ENCODE measurements around the gene RIMBP2.

Gene RIMBP2

DNA sequence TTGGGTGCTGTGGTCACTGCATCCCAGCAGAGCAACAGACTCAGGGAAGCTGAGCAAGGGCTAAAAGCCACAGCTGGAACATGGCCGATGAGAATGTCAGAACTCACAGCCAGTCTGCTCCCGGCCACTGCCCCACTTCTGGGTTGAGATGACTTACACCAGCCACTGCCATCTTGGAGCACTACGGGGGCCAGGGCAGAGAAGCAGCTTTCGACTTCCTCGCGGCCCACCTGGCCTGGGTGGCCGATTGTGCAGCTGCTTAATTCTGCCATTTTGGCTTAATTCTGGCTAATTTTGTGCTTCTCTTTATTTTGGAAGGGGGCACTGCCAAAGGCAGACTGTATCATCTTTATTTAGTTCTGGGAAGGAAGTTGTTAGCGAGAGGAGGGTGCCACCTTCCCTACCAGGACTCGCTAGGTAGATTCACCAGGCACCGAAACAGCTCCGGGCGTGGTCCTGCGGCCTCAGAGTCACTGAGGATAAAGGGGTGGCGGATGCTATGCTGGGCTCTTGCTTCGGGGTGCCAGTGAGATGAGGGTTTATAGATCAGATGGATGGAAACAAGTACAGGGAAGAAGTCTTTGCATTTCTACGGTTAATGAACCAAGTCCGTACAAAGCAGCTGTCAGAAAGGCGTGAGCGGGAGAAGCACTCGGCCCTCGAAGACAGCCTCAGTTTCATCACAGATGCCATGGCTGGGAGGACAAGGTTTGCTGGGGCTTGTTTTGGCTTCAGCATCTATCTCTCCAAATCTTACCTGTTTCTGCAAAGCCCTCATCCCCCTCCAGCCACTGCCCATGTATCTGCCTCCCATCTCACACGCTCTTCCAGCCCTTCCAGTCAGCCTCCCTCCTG is 230.6 kb downstream of the RIMBP2 start:
- DNase-seq (ENCODE audit: low read depth in 2 of 2), result no peak

DNA sequence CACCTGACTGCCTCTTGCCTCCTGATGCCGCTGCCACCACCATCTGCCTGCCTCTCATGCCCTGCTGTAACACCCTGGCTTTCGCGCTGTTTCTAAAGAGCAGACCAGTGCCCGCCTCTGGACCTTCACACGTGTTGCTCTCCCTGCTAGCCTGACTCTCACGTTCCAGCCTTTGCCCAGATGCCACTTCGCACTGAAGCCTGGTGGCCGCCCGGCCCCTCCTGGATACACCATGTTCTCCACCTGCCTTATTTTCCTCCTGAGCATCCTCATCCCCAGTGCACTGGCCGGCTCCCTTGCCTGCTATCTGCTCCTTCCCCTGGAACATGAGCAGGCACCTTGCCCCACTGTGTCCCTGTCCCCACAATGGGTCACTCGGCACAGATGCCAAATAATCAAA is 231.9 kb downstream of the RIMBP2 start:
- DNase-seq (ENCODE audit: low read depth in 2 of 2), result no peak

DNA sequence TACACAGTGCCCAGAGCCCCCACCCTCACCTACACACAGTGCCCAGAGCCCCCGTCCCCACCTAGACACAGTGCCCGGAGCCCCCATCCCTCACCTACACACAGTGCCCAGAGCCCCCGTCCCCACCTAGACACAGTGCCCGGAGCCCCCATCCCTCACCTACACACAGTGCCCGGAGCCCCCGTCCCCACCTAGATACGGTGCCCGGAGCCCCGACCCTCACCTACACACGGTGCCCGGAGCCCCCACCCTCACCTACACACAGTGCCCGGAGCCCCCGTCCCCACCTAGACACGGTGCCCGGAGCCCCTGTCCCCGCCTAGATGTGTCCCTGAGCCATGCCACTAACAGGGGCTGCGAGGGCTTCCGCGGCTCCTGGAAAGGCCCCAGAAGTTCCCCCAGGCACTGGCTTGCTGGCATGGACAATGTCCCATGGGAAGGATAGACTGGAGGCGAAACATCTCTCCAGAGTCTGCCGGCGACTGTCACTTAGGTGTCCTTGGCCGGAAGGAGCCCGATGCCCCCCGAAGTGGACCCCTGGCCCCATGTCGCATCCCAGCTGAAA is 232.4 kb downstream of the RIMBP2 start:
- DNase-seq (ENCODE audit: low read depth in 2 of 2), result no peak

- DNase-seq (ENCODE audit: low read depth in 2 of 2), result no peak
Observed at GRCh38 chr12:130482448-130482847, 233.7 kb downstream of the RIMBP2 start.

GRCh38 chr12:130481392-130481879 is 234.7 kb downstream of the RIMBP2 start:
- no peak for DNase-seq (ENCODE audit: low read depth in 2 of 2)

DNA sequence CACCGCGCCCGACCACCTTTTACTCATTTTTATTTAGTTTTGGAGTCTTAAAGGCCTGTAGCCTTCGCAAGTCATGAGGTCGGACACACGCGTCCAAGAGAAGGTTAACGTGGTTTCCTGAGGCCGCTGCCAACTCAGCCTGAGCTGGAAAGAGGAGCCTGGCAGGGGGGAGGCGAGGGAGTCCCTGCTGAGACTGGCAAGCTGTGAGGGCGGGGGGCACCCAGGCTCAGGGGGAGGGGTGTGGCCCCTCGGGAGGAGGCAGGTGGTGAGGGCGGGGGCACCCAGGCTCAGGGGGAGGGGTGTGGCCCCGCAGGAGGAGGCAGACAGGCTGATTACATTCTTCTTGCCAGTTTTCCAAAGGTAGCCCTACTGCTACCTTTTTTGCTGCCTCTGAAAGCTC is 235.2 kb downstream of the RIMBP2 start:
- no peak for DNase-seq (ENCODE audit: low read depth in 2 of 2)

- DNase-seq (ENCODE audit: low read depth in 2 of 2), result no peak
Observed at GRCh38 chr12:130480231-130480630, 235.9 kb downstream of the RIMBP2 start.

GRCh38 chr12:130479401-130480125 is 236.5 kb downstream of the RIMBP2 start:
- DNase-seq (ENCODE audit: low read depth in 2 of 2), result no peak

DNA sequence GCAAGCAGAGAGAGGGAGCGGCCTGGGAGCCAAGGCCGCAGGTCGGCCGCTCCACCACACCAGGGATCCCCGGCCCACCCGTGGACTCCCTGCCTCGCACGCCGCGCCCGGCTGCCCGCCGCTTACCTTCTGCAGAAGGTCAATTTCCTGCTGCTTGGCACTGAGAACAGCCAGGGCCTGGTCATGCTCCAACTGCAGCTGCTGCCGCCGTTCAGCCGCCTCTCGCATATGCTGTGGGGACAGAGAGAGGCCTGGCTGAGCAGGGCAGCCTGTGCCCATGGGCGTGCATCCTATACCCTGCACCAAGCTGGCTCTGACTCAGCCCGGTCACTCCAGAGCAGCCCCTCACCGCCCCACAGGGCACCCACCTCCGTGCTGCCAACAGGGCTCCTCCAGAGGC is 237.3 kb downstream of the RIMBP2 start:
- DNase-seq (ENCODE audit: low read depth in 2 of 2), result no peak

DNA sequence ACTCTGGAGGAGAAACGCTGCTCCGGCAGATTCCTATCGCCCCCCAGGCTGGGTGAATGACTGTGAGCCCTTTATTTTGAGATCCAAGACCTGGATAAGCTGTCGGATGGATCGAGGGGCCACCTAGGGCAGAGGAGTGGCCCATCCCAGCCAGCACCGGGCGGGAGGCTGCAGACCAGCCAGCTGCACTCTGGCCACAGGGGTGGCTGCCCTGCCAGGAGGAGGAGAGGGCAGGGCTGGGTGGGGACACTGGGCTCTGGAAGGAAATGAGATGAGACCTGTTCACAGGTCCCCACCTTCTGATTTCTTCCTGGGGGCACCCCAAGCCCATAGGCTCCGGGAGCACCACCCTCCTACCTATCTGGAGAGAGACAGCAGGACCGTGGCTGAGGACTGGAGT is 238.4 kb downstream of the RIMBP2 start:
- no peak for DNase-seq (ENCODE audit: low read depth in 2 of 2)

- DNase-seq (ENCODE audit: low read depth in 2 of 2), result no peak
Observed at GRCh38 chr12:130477266-130477665, 238.8 kb downstream of the RIMBP2 start.

DNA sequence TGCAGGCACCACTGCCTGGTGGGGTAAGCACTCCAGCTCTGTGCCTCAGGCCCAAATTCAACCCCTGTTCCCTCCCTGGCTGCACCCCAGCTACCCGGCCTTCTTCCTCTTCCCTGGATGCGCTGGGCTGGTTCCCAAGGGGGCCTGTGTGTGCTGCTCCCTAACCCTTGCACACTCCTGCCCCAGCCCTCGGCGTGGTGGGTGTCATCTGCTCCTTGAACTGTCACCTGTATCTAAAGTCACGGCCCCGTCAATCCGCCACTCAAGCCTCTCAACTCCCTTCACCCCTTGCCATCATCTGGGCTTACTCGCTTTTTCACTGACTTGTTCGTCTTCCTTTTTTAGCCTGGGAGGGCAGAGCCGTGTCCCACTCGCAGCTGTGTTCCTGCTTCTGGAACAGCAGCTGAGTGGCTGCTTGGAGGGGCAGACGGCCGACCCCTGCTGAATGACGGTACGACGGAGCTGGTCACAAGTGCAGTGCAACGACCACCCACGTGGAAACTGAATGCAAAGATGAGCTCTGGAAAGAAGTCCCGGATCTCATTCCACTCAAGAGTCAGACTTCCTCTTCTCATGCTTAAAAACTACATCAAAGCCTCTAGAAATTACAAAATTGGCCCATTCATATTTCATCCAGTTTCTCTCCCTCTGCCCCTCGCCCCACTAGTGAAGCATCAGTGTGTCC is 239.5 kb downstream of the RIMBP2 start:
- DNase-seq (ENCODE audit: low read depth in 2 of 2), result no peak

DNA sequence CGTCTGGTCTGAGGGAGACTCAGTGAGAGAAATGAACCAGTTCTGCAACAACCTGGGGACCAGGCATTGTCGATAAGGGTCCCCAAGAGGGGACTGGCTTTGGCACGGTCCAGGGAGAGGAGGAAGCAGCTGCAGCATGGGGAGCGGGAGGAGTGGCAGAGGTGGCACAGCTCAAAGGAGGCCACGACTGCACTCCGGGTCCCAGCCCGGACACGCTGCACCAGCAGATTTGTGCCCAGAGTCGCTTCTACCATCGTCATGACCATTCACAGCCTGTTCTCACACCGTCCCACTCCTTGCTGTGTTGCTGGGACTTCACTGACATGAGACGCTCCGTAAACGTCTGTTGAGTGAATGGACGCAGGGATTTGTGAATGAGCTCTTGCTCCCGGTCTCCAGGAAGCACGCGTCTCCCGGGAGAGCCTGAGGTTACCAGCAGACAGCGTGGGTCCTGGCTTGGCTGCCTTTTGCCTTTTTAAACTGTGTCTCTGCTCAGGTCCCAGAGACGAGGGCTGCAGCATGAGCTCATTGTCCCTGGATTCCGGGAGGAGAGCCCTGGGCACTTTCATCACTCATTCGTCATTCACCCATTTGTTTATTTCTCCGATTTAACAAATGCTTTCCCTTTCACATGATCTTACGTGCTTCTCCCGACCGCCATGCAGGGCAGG is 241.4 kb downstream of the RIMBP2 start:
- no peak for DNase-seq (ENCODE audit: low read depth in 2 of 2)

- DNase-seq (ENCODE audit: low read depth in 2 of 2), result no peak
Observed at GRCh38 chr12:130473266-130473665, 242.8 kb downstream of the RIMBP2 start.

DNA sequence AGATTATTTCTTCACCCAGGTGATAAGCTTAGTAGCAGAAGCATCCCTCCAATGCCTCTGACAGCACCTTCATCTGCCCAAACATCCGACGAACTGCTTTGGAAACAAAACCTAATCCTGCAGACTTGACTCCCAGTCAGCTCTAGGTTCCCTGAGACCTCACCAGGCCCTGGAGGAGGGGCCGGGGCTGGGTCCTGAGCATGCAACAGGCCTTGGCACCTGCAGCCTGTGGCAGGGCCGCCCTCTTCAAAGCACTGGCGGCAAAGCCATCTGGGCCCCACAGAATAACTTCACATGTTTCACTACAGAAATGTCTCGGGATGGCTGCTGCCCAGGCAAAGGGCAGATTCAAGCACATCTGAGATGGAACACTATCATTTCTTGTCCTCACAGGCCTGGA is 245.1 kb downstream of the RIMBP2 start:
- no peak for DNase-seq (ENCODE audit: low read depth in 2 of 2)

DNA sequence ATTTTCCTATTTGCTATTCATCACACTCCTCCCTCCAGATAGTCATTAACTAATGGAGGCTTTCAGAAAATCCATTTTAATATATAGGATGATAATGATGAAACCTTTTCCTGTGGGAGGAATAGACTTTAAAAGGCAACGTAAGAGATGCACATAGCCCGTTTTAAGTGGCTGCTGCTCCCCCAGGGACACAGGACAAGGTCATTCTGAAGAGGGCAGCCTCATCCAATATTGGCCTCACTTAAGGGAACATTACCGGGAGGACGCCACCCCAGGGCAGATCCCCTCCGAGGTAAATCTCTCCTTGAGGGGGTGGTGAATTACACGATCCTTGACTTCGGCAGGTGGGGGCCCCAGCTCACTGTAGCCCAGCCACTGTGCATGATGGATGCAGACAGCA is 246.5 kb downstream of the RIMBP2 start:
- DNase-seq (ENCODE audit: low read depth in 2 of 2), result no peak

- no peak for DNase-seq (ENCODE audit: low read depth in 2 of 2)
Observed at GRCh38 chr12:130468700-130469245, 247.3 kb downstream of the RIMBP2 start.

- no peak for DNase-seq (ENCODE audit: low read depth in 2 of 2)
Observed at GRCh38 chr12:130468186-130468585, 247.9 kb downstream of the RIMBP2 start.

DNA sequence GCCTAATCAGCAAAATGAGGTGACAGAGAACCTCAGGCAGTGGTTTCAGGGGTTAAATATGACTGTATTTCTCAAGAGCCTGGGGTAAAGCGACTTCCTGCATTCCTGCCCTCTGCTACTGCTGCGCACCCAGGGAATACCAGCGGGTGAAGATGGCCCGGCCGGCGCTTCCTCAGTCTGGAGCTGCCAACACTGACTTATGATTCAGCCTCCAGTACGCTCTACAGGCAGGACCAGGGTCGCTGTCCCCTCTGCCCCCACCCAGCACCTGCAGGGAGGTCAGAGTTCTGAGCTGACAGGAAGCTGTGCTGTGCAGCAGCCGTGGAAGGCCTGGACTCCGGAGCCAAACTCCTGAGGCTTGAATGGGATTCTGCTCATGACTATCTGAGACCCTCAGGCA is 250.5 kb downstream of the RIMBP2 start:
- no peak for DNase-seq (ENCODE audit: low read depth in 2 of 2)

DNA sequence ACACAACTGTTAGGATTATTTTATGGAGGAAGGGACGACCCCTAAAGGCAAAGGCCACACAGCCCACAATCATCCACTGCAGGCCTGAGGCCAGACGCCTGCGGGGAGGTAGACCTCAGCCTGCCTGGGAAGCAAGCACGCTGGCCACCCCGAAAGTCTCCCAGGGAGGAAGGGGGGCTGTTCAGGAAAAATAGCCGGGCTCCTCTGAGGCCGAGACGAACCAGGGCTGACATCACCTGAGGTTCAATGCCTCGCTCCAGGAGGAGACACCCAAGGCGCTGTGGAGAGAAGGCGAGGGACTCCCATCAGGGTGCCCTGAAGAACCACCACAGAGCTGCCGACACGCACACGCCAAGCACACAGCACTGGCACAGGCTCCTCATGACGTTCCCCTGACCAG is 251.1 kb downstream of the RIMBP2 start:
- no peak for DNase-seq (ENCODE audit: low read depth in 2 of 2)
